PC-3 (cell line): ENCODE measurements around the gene VTI1A.

Experiments used
- CTCF ChIP-seq: fragments of 300-600 bp; sonication (generic); conservative IDR thresholded peaks from 2 replicates; pipeline ENCODE4 v1.5.1; 2017; ENCODE audit warnings: antibody characterized with exemption, low read depth, mild to moderate bottlenecking, low read length
- EZH2 ChIP-seq: fragments of 300-600 bp; sonication (generic); IDR thresholded peaks from one replicate; pipeline ENCODE4 v1.6.1; 2017; ENCODE audit warnings: antibody characterized with exemption, mild to moderate bottlenecking, low read length; ENCODE audit not compliant: unreplicated experiment

- no peak for TF ChIP-seq CTCF
- no peak for TF ChIP-seq EZH2
Measured at GRCh38 chr10:112669989-112670388, 223.0 kb downstream of the VTI1A start.
